HepG2 (cell line): ENCODE data around the gene MUC13. TPM values are rescaled to one million over a fixed set of nuclear protein-coding genes. Genes with fewer than 3 reads are reported as not detected.

ENCODE experiments used
- ATF6 ChIP-seq: sonication (generic); formaldehyde crosslinking; conservative IDR thresholded peaks from 2 replicates; pipeline ENCODE4 v1.4.0; 2020; ENCODE audit warnings: missing genetic modification reagents
- DR1 ChIP-seq: sonication (generic); formaldehyde crosslinking; IDR thresholded peaks from 2 replicates; pipeline ENCODE4 v1.8.0; 2021; ENCODE audit warnings: mild to moderate bottlenecking, missing genetic modification reagents, inconsistent platforms
- DZIP1 ChIP-seq: sonication (generic); formaldehyde crosslinking; IDR thresholded peaks from 2 replicates; pipeline ENCODE4 v1.5.0; 2020; ENCODE audit warnings: mild to moderate bottlenecking, missing genetic modification reagents
- HOXA3 ChIP-seq: sonication (generic); formaldehyde crosslinking; IDR thresholded peaks from 2 replicates; pipeline ENCODE4 v1.5.0; 2020; ENCODE audit warnings: missing genetic modification reagents
- MEIS1 ChIP-seq: sonication (generic); formaldehyde crosslinking; IDR thresholded peaks from 2 replicates; pipeline ENCODE4 v1.9.0; 2021; ENCODE audit warnings: mild to moderate bottlenecking, missing genetic modification reagents, moderate library complexity, borderline replicate concordance
- NFYC ChIP-seq: IDR thresholded peaks from 2 replicates; pipeline ENCODE4 v1.6.1; 2016; ENCODE audit warnings: missing genetic modification reagents, missing compliant biosample characterization
- POGZ ChIP-seq: sonication (generic); formaldehyde crosslinking; IDR thresholded peaks from 2 replicates; pipeline ENCODE4 v1.4.0; 2020; ENCODE audit warnings: mild to moderate bottlenecking, missing genetic modification reagents
- SALL2 ChIP-seq: sonication (generic); formaldehyde crosslinking; IDR thresholded peaks from 2 replicates; pipeline ENCODE4 v1.8.1; 2023; ENCODE audit warnings: mild to moderate bottlenecking, missing genetic modification reagents, inconsistent platforms
- SIN3A ChIP-seq: IDR thresholded peaks from 2 replicates; pipeline ENCODE4 v1.6.1; 2011; ENCODE audit warnings: low read depth, mild to moderate bottlenecking, control low read depth, low read length, borderline replicate concordance
- THRA ChIP-seq: sonication (generic); formaldehyde crosslinking; IDR thresholded peaks from 2 replicates; pipeline ENCODE4 v1.4.0; 2020; ENCODE audit warnings: missing genetic modification reagents, borderline replicate concordance
- TMF1 ChIP-seq: sonication (generic); formaldehyde crosslinking; IDR thresholded peaks from 2 replicates; pipeline ENCODE4 v1.8.1; 2022; ENCODE audit warnings: low read depth, missing genetic modification reagents
- ZNF3 ChIP-seq: IDR thresholded peaks from 2 replicates; pipeline ENCODE4 v1.7.0; 2017; ENCODE audit warnings: inconsistent platforms
- ZNF569 ChIP-seq: sonication (generic); formaldehyde crosslinking; IDR thresholded peaks from 2 replicates; pipeline ENCODE4 v1.5.0; 2020; ENCODE audit warnings: mild to moderate bottlenecking, missing genetic modification reagents, moderate library complexity, borderline replicate concordance
- ZNF574 ChIP-seq: sonication (generic); formaldehyde crosslinking; IDR thresholded peaks from 2 replicates; pipeline ENCODE4 v1.4.0; 2020; ENCODE audit warnings: missing genetic modification reagents
- ZNF598 ChIP-seq: sonication (generic); formaldehyde crosslinking; IDR thresholded peaks from 2 replicates; pipeline ENCODE4 v1.5.1; 2020; ENCODE audit warnings: mild to moderate bottlenecking, missing genetic modification reagents, borderline replicate concordance
- ZNF770 ChIP-seq: sonication (generic); formaldehyde crosslinking; IDR thresholded peaks from 2 replicates; pipeline ENCODE4 v1.5.0; 2020; ENCODE audit warnings: mild to moderate bottlenecking, missing genetic modification reagents
- ZNF816 ChIP-seq: sonication (generic); formaldehyde crosslinking; IDR thresholded peaks from 2 replicates; pipeline ENCODE4 v1.8.0; 2022; ENCODE audit warnings: missing genetic modification reagents, mild to moderate bottlenecking, borderline replicate concordance
- polyA plus RNA-seq, 8 experiments: library from polyadenylated mRNA; depleted of rRNA in 3 of 8; stranded (reverse) in 7 of 8; unstranded in 1 of 8; fragments of >200 nt; fragmentation: Illumina TruSeq in 4 of 8; extraction: Trizol in 4 of 8; gene quantifications; 2 replicates each; pipeline versions ENCODE4 v1.2.1 to v1.2.3, GENCODE V29; 2011 to 2016; ENCODE audit warnings: low read depth in 4 of 8, missing spikeins in 1 of 8, mixed read lengths in 1 of 8; ENCODE audit not compliant: insufficient read depth in 1 of 8
- total RNA-seq, 5 experiments: library from RNA; depleted of rRNA; stranded (reverse); fragments of >200 nt; fragmentation: Illumina TruSeq; extraction: Trizol; gene quantifications; 2 replicates each; pipeline ENCODE4 v1.2.3, GENCODE V29; 2016; ENCODE audit warnings: low read depth in 1 of 5

MUC13 gene
- total and polyA plus RNA-seq, 2 of the 13 experiments (the other 11 are each of a cell fraction or from before 2014, with no cell fraction given), result 0.04 to 1.2 TPM

GRCh38 chr3:124886168-124887056 is 48.1 kb downstream of the MUC13 start (continued):
- no peak for TF ChIP-seq ZNF574 (CRISPR knock-in tag)
- TF ChIP-seq ZNF598, result no peak; the same call in 1 of the 2 replicates
- 0 out of 2 replicates have a peak, but pooled peaks have one; percentile 5 for TF ChIP-seq SALL2 (CRISPR knock-in tag)
- TF ChIP-seq NFYC (CRISPR knock-in tag), result no peak
- TF ChIP-seq ATF6, result no peak
- TF ChIP-seq ZNF3 (CRISPR knock-in tag), result no peak
- no peak; the same call in 1 of the 2 replicates for TF ChIP-seq SIN3A
- TF ChIP-seq ZNF569 (CRISPR knock-in tag), result no peak
- no peak; the same call in 1 of the 2 replicates for TF ChIP-seq TMF1
- TF ChIP-seq HOXA3 (CRISPR knock-in tag), result peak; percentile 43; the same call in 1 of the 2 replicates
- TF ChIP-seq MEIS1, result no peak
- no peak for TF ChIP-seq POGZ (CRISPR knock-in tag)
- peak; percentile 43; the same call in 1 of the 2 replicates for TF ChIP-seq ZNF816
- no peak for TF ChIP-seq ZNF770
- TF ChIP-seq DR1 (CRISPR knock-in tag), result no peak
- no peak for TF ChIP-seq DZIP1 (CRISPR knock-in tag)
- TF ChIP-seq THRA (CRISPR knock-in tag), result 0 out of 2 replicates have a peak, but pooled peaks have one; percentile 19
